Stimulated activated CD8-positive, alpha-beta memory T cell treated with anti-CD3 and anti-CD28 coated beads, Interleukin-15, amount 100 ng/mL, for 1 hour (primary cell): Measurements from ENCODE around the gene STK39.
"Not testable (repeated sequence)": the region's sequence is repeated elsewhere in the genome, so short reads cannot be mapped to it uniquely, and the experiment has no call there.

ENCODE experiments used
- DNase-seq: peaks from one replicate; pipeline ENCODE4 v3.0.0-alpha.2; 2020; ENCODE audit warnings: low read depth

Gene STK39

GRCh38 chr2:168047091-168047690, 200.2 kb downstream of the STK39 start:
- no peak for DNase-seq

GRCh38 chr2:168044579-168044978, 202.8 kb downstream of the STK39 start:
- no peak for DNase-seq

GRCh38 chr2:168044176-168044575, 203.2 kb downstream of the STK39 start:
- no peak for DNase-seq

GRCh38 chr2:168042127-168042824, 205.1 kb downstream of the STK39 start:
- DNase-seq: not testable (repeated sequence)

GRCh38 chr2:168039881-168040280, 207.5 kb downstream of the STK39 start:
- no peak for DNase-seq

- no peak for DNase-seq
Observed at GRCh38 chr2:168037778-168038177, 209.6 kb downstream of the STK39 start.

- DNase-seq: no peak
Observed at GRCh38 chr2:168035458-168035857, 211.9 kb downstream of the STK39 start.

GRCh38 chr2:168034616-168035015, 212.8 kb downstream of the STK39 start:
- DNase-seq: no peak

- DNase-seq: no peak
Observed at GRCh38 chr2:168033966-168034365, 213.4 kb downstream of the STK39 start.

- DNase-seq: no peak
Observed at GRCh38 chr2:168032091-168032490, 215.3 kb downstream of the STK39 start.

GRCh38 chr2:168030862-168031624, 216.4 kb downstream of the STK39 start:
- DNase-seq: no peak

GRCh38 chr2:168029071-168029470, 218.3 kb downstream of the STK39 start:
- DNase-seq: no peak

- DNase-seq: no peak
Observed at GRCh38 chr2:168028362-168028761, 219.0 kb downstream of the STK39 start.

GRCh38 chr2:168025487-168026202, 221.8 kb downstream of the STK39 start:
- DNase-seq: no peak

GRCh38 chr2:168024459-168024858, 222.9 kb downstream of the STK39 start:
- no peak for DNase-seq

GRCh38 chr2:168021800-168022587, 225.4 kb downstream of the STK39 start:
- DNase-seq: no peak

GRCh38 chr2:168015274-168015953, 232.0 kb downstream of the STK39 start:
- DNase-seq: no peak

GRCh38 chr2:168009900-168010299, 237.5 kb downstream of the STK39 start:
- no peak for DNase-seq

- no peak for DNase-seq
Observed at GRCh38 chr2:168008646-168009195, 238.7 kb downstream of the STK39 start.

- DNase-seq: no peak
Observed at GRCh38 chr2:168006498-168006897, 240.9 kb downstream of the STK39 start.

GRCh38 chr2:168005586-168005985, 241.8 kb downstream of the STK39 start:
- no peak for DNase-seq
